RWPE2 (cell line): ENCODE measurements around the gene UBE2J2.

ENCODE experiments used
- ATAC-seq: fragments of 200-7000 bp; cut with Tn5 transposase; 3 replicates; pipeline ENCODE4 v1.9.1; 2021; ENCODE audit warnings: low read depth
- DNase-seq: peaks from one replicate; pipeline ENCODE4 v3.0.0-alpha.2; 2020; ENCODE audit warnings: low spot score
- H3K27ac ChIP-seq: fragments of 450-650 bp; 2 replicates; pipeline ENCODE4 v1.5.1; 2017; ENCODE audit warnings: mild to moderate bottlenecking; ENCODE audit not compliant: poor library complexity, severe bottlenecking
- H3K27me3 ChIP-seq: fragments of 250-450 bp; sonication (Bioruptor Pico); 2 replicates; pipeline ENCODE4 v1.5.1; 2021; ENCODE audit warnings: mild to moderate bottlenecking, moderate library complexity; ENCODE audit not compliant: insufficient read depth, poor library complexity, severe bottlenecking
- H3K36me3 ChIP-seq: fragments of 250-450 bp; sonication (Bioruptor Pico); 2 replicates; pipeline ENCODE4 v1.5.1; 2020; ENCODE audit warnings: low read depth, mild to moderate bottlenecking, moderate library complexity
- H3K4me1 ChIP-seq: fragments of 250-450 bp; sonication (Bioruptor Pico); 2 replicates; pipeline ENCODE4 v1.5.1; 2021; ENCODE audit warnings: mild to moderate bottlenecking, moderate library complexity; ENCODE audit not compliant: insufficient read depth, poor library complexity, severe bottlenecking
- H3K4me3 ChIP-seq: fragments of 250-450 bp; sonication (Bioruptor Pico); 2 replicates; pipeline ENCODE4 v1.5.1; 2021; ENCODE audit warnings: mild to moderate bottlenecking, moderate library complexity; ENCODE audit not compliant: severe bottlenecking
- H3K9me3 ChIP-seq: fragments of 250-450 bp; sonication (Bioruptor Pico); 2 replicates; pipeline ENCODE4 v1.5.1; 2021; ENCODE audit warnings: mild to moderate bottlenecking, moderate library complexity; ENCODE audit not compliant: severe bottlenecking
- TF ChIP-seq, protein P1 (sequence below): fragments of 450-650 bp; IDR thresholded peaks from one replicate; pipeline ENCODE4 v1.5.1; 2017; ENCODE audit warnings: mild to moderate bottlenecking, moderate library complexity; ENCODE audit not compliant: poor library complexity, severe bottlenecking

Gene UBE2J2

DNA sequence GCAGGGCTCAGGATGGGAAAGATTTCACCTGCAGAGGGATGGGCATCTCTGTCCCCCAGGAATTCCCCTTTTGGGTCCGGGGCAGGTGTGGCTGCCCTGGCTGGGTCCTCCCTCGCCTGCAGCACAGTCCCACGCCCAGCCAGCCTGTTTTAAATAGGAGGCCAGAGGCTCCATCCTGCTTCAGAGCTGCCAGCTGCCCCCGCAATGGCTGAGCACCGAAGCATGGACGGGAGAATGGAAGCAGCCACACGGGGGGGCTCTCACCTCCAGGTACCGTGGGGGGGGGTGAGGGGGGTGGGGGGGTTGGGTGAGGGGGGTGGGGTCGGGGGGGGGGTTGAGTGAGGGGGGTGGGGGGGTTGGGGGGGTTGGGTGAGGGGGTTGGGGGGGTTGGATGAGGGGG lies 10.2 kb upstream of the UBE2J2 start:
- H3K27ac ChIP-seq = no peak overlapping the region
- TF ChIP-seq, protein P1, sequence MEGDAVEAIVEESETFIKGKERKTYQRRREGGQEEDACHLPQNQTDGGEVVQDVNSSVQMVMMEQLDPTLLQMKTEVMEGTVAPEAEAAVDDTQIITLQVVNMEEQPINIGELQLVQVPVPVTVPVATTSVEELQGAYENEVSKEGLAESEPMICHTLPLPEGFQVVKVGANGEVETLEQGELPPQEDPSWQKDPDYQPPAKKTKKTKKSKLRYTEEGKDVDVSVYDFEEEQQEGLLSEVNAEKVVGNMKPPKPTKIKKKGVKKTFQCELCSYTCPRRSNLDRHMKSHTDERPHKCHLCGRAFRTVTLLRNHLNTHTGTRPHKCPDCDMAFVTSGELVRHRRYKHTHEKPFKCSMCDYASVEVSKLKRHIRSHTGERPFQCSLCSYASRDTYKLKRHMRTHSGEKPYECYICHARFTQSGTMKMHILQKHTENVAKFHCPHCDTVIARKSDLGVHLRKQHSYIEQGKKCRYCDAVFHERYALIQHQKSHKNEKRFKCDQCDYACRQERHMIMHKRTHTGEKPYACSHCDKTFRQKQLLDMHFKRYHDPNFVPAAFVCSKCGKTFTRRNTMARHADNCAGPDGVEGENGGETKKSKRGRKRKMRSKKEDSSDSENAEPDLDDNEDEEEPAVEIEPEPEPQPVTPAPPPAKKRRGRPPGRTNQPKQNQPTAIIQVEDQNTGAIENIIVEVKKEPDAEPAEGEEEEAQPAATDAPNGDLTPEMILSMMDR = no peak
- H3K4me3 ChIP-seq = no peak overlapping the region
- ATAC-seq = peak; percentile 15; the same call in 1 of the 3 replicates
- H3K4me1 ChIP-seq = no peaks in the 10 kb centered on the region
- no peaks in the 10 kb centered on the region for H3K36me3 ChIP-seq
- H3K27me3 ChIP-seq = no peaks in the 10 kb centered on the region
- DNase-seq = no peak
- H3K9me3 ChIP-seq = no peaks in the 10 kb centered on the region

DNA sequence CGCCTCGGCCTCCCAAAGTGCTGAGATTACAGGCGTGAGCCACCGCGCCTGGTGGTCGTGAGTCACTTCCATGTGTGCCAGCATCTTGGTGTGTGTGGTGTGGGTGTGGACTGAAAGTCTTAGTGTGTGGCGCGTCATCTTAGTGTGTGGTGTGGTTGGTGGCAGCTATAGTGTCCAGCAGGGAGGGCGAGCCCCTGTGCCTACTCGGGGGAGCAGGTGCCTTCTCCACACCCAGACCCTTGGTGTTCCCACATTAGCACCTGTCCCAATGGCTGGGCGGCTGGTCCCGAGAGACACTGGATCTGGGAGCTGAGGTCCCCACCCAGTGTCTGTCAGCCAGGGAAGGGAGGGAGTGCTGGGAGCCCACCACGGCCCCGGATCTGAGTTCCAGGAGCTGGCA lies 9.3 kb upstream of the UBE2J2 start:
- DNase-seq (no peak), ATAC-seq (no peak)
- Histone ChIP-seq H3K9me3 (no peaks in the 10 kb centered on the region), H3K36me3 (no peaks in the 10 kb centered on the region), H3K27ac (no peak overlapping the region), H3K4me3 (no peak overlapping the region), H3K27me3 (no peaks in the 10 kb centered on the region), H3K4me1 (no peaks in the 10 kb centered on the region)
- TF ChIP-seq, protein P1 = no peak

DNA sequence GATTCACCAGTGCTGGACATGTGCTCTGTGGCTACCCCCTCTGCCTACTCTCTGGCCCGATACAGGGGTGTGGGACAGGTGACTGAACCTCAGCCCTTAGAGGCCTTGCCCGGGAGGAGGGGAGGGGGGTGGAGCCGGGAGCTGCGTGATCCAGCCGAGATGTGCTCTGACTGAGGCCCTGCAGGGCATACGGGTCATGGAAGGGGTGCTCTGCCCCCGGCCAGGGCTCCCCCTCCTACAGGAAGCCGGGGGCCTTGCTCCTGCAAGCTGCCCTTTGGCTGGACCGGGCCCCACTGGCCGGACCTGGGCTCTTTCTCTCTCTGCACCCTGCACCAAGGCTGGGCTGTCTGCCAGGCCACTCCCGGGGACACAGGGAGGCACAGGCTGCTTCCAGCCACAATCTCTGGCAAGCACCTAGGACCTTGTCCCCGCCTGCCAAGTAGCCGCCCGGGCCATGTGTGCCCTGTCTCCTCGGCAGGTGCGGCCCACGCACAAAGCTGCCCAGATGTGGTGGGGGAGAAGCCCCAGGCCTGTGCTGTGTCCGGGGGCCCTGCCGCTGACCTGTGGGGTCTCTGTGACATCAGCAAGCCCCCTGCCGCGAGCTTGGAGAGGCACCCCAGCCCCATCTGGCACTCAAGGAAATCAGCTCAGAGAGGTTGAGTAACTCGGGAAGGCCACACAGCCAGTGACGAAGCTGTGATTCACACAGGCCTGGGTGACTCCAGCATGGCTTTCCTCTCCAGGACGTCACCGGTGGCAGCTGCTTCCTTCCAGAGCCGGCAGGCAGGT lies 8.1 kb upstream of the UBE2J2 start:
- peak; percentile 43; the same call in 2 of the 3 replicates for ATAC-seq
- Histone ChIP-seq H3K4me1 (no peaks in the 10 kb centered on the region), H3K9me3 (no peaks in the 10 kb centered on the region), H3K27ac (no peak overlapping the region), H3K27me3 (no peaks in the 10 kb centered on the region), H3K36me3 (no peaks in the 10 kb centered on the region), H3K4me3 (no peak overlapping the region)
- TF ChIP-seq, protein P1 = no peak
- no peak for DNase-seq

DNA sequence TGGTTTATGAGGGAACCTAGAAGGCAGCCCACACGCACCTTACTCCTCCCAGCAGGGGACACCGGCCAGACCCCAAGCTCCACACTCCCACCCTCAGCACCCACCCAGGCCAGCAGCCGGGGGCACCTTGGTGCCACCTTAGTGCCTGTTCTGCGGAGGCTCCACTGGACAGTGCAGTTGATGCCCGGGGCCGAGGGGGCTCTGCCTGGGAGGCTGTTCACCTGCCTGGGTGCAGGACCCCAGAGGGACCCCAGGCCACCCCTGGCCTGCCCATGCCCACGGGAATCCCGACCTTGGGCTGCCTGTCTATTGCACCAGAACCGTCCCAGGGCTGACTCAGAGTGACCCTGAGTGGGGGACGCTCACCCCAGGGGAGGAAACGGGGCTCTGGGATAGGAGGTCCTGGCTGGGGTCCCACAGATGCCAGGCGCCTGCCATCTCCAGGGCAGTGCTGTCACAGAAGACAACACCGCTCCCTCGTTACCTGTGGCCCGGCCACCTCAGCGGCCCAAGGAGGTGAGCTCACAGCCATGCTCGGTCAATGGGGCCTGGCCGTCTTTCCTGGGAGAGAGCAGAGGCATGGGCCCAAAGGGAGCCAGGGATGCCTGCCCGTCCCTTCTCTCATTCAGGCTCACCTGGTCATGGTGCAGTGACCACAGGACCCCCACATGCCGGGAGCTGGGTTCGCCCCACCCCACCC lies 7.3 kb upstream of the UBE2J2 start:
- ATAC-seq = no peak
- TF ChIP-seq, protein P1 = no peak
- H3K27ac ChIP-seq = no peak overlapping the region
- H3K27me3 ChIP-seq = no peaks in the 10 kb centered on the region
- DNase-seq = no peak
- no peaks in the 10 kb centered on the region for H3K9me3 ChIP-seq
- H3K4me3 ChIP-seq = no peak overlapping the region
- H3K36me3 ChIP-seq = no peaks in the 10 kb centered on the region
- no peaks in the 10 kb centered on the region for H3K4me1 ChIP-seq

DNA sequence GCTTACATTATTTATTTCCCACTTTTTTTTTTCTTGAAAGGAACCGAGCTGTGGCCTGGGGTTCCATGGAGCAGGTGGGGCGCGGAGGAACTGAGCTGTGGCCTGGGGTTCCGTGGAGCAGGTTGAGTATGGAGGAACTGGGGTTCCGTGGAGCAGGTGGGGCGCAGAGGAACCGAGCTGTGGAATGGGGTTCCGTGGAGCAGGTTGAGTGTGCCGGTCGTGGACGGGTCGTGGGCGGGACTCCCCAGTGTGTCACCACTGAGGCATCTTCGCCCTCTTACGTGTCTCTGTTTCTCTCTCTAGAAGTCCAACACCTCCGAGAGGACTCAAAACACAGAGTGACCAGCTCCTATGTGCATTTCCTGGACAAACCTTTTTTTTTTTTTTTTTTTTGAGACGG lies 5.4 kb upstream of the UBE2J2 start:
- no peaks in the 10 kb centered on the region for H3K9me3 ChIP-seq
- DNase-seq (no peak), ATAC-seq (no peak)
- H3K4me1 ChIP-seq = no peaks in the 10 kb centered on the region
- H3K27ac ChIP-seq = no peak overlapping the region
- H3K36me3 ChIP-seq = no peaks in the 10 kb centered on the region
- no peaks in the 10 kb centered on the region for H3K27me3 ChIP-seq
- TF ChIP-seq, protein P1 = no peak
- H3K4me3 ChIP-seq = no peak overlapping the region
